ENCODE results near the gene ALK.

The ALK gene

GRCh38 chr2:29601872-29602271 lies 319.5 kb downstream of the ALK start:
- no peak for DNase-seq

- no peak for DNase-seq
Measured at GRCh38 chr2:29601321-29601720, 320.1 kb downstream of the ALK start.

DNA sequence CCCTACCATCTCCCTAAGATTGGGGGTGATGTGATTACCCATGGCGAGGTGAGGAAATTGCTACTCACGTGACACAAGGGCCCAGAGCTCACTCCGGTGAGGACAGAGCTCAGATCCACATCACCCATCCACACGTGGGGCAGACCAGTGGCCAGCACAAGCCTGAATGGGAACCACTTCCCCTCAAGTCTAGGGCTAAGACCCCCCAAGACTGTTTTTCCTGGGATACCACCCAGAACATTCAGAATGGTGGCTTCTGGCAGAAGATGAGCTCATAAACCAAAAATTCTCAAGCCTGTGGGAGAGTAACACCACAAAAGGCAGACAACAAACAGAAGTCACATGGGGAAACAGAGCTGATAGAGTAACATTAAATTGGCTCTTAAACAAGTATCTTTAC lies 321.4 kb downstream of the ALK start:
- no peak for DNase-seq

GRCh38 chr2:29598978-29599377 lies 322.4 kb downstream of the ALK start:
- no peak for DNase-seq

DNA sequence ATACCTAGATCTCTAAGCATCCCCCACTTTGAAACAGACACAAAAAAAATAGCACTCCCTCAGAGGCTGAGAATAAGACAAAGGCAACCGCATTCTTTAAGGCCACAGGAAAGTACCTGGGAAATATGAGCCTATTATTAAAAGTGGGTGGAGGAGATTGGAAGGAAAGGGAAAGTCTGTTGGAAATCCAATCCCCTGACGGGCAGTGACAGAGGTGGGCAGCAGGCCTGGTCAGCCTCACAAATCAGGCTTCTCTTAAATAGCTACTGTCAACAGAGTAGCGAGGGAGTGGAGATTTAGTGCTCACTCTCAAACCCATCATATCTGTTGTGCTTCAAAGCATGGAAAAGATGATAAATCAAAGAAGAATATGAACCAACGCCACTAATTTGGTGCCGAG lies 324.4 kb downstream of the ALK start:
- no peak for DNase-seq

GRCh38 chr2:29596584-29596983 lies 324.8 kb downstream of the ALK start:
- no peak for DNase-seq

GRCh38 chr2:29591600-29591999 lies 329.8 kb downstream of the ALK start:
- no peak for DNase-seq

- no peak for DNase-seq
Measured at GRCh38 chr2:29590211-29590610, 331.2 kb downstream of the ALK start.

- DNase-seq: no peak
Measured at GRCh38 chr2:29589440-29590103, 331.8 kb downstream of the ALK start.

- no peak for DNase-seq
Measured at GRCh38 chr2:29587402-29588190, 333.8 kb downstream of the ALK start.

GRCh38 chr2:29586919-29587318 lies 334.5 kb downstream of the ALK start:
- no peak for DNase-seq

DNA sequence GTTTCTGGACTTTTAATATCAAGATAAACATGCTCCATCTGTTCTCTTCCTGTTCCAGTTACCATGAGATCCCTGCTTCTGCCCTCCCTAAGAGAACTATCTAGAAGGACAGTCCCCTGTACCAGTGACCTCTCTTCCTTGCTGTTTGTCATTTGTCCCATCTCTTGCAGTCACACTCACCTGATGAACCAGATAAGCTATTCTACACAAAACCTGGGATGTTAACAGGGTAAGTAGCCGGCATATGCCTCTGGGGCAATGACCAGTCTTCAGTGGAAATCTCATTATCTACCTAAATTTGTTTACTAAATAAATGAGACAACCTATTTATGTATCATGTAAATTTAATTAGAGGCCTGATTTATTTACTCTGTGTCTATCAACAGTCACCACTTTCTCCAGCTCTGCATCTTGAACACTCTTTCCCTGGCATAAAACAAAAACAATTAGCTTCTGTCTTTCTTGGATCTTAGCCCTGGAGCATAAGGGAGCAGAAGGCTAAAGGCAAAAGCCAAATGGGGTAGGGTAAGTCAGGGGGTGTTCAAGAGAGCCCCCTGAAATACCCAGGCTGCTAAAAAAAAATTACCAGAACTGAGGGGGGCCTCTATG lies 337.7 kb downstream of the ALK start:
- no peak for DNase-seq

GRCh38 chr2:29583104-29583503 lies 338.3 kb downstream of the ALK start:
- no peak for DNase-seq

- no peak for DNase-seq
Measured at GRCh38 chr2:29582062-29582461, 339.3 kb downstream of the ALK start.

DNA sequence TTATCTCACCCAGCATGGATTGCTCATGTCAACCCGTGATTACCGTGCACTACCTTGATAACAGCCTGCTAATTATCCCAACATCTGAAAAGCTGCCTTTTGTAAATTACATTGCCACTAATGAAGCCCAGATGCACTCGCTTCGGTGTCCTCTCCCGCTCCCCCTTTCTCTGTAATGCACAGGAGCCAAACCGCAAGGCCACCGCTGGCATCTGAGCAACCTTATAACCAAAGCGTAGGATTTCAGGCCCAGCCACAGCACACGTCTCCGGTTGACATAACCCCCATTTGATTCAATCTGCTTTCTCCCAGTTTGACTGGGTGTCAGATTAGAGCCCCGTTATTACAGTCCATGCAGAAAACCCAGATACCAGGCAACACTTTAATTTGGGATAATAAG lies 341.2 kb downstream of the ALK start:
- no peak for DNase-seq

DNA sequence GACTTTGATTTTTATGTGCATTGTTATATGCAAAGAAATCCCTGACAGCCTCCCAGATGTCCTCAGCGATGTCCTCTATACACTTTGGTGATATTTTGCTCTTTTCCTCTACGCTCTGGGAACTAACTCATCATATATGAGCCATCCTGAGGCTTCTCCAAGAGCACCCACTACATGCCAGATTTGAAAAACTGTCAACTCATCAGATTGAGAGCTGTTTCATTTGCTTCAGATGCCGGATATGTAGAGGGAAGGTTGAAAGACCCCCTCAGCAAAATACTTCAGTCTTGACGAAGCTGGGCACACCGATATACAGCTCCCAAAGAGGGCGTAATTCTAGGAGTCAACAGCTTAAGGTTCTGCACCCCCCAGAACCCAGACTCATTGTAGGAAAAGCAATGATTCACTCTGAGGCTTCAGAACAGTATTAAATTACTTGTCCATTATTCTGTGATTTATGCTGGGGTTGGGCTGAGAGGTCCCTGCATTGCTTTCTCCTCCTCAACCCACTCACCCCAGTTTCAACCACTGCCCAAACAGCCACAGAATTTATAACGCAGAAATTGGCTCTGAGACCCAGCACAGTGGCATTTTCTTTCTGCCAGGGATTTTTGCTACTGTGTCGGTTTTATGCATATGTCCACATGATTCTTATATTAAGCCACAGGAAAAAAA lies 341.8 kb downstream of the ALK start:
- no peak for DNase-seq

GRCh38 chr2:29578084-29578598 lies 343.2 kb downstream of the ALK start:
- DNase-seq: no peak

- no peak for DNase-seq
Measured at GRCh38 chr2:29576231-29576630, 345.2 kb downstream of the ALK start.

DNA sequence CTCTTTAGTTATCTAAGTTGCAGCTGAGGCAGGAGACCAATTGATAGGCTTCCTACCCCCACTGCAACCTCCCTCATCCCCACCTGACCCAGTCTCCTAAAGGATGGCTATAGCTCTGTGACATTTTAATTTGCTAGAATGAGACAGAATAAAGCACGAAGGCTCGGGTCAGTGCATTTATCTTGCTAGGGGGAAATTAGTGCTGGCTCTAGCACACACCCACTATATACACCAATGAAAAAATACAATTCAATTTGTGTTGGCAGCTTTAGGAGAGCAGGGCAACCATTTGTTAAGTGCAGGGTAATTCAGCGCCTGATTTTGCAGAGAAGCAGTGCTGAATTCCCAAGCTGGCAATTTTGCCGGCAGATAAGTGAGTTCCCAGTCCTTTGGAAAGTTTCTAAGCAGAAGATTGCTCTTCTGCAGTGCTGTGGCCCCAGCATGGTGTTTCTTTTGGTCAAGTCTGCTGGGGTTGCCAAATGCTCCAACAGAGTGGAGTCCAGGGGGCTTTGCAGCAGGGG lies 346.0 kb downstream of the ALK start:
- no peak for DNase-seq

DNA sequence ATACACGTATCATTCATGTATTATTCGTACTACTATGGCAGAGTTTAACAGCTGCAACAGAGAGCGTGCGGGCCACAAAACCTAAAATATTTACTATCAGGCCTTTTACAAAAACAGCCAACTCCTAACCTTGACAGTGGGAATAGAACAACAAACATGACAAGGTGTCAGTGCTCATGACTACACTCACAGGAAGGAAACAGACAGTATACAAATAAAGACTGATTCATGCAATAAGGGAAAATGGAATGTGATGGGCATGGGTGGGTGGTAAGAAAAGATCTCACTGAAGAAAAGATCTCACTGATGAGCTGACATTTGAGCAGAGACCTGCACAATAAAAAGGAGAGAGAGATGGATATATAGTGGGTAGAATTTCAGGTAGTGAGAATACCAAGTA lies 347.8 kb downstream of the ALK start:
- no peak for DNase-seq

DNA sequence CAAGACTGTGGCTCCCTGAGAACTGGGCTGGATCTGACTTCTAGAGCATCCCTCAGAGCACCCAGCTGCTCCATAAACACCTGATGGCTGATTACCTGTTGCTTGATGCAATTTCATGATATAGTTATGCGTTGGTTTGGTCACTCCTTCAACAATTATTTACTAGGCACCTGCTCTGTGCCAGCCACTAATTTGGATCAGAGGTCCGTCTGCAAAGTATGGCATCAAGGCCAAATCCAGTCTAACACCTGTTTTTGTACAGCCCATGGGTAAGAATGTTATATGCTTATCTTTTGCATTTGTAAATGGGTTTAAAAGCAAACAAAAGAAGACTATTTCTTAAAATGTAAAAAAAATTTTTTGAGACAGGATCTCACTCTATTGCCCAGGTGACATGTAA lies 348.2 kb downstream of the ALK start:
- no peak for DNase-seq

DNA sequence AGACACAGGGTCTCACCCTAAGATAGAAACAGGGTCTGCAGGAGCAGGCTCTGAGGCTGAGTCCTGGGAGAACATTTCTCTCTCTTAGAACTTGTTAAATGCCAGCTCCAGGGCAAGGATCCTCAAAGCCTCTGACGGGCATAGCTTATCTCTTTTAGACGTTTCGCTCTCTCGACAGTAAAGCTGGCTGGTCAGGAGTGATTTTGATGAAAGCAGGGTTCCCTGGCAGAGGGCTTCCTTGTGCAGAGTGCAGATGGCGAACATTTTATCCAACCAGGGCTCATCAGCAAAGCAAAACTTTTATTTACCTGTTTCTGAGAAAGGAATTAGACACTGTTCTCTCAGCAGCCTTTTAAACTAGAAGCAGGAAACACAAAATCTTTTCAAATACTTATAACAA lies 350.8 kb downstream of the ALK start:
- no peak for DNase-seq

DNA sequence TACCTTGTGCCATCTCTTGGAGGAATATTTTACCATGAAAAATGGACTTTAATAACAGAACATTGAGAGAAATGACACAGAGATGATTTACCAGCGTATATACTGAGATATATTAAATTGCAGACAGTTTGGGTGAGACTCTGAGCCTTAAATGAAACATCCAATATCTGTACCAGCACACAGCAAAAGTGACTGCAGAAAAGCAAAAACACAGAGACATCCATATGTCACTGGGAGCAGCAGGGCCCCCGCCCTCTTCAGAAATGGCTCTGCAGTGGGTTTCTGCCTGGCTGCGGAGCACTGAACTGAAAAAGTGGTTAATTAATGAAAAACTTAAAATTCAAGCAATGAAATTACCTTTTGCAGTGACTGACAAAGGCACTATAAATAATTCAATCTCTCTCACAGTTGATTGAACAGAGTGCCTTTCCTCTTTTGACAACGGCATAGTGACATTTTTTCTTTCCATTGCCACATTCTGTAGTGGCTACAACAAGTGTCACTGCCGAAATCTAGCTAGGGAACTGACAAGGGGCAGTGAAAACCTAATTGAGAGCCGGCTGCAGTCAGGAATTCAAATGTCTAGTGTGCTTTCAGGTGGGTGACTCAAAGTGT lies 353.4 kb downstream of the ALK start:
- DNase-seq: no peak

Measured in NCI-H146 (cell line).